ENCODE data around the gene NFE2.
A peak's percentile ranks its signal among the peaks of the same experiment; 100 is the strongest.

Gene NFE2

GRCh38 chr12:54306925-54307741 is 6.3 kb upstream of the NFE2 start:
- no peak for DNase-seq (ENCODE audit: low read depth in 3 of 3, low spot score in 1 of 3)

- DNase-seq (ENCODE audit: low read depth in 3 of 3, low spot score in 1 of 3), result no peak
Measured at GRCh38 chr12:54304187-54304810, 3.5 kb upstream of the NFE2 start.

GRCh38 chr12:54303640-54304039 is 2.8 kb upstream of the NFE2 start:
- DNase-seq (ENCODE audit: low read depth in 3 of 3, low spot score in 1 of 3), result no peak

GRCh38 chr12:54301428-54302048 is 723 bp upstream of the NFE2 start:
- no peak for DNase-seq (ENCODE audit: low read depth in 3 of 3, low spot score in 1 of 3)

GRCh38 chr12:54300225-54300731 is 537 bp downstream of the NFE2 start:
- DNase-seq (ENCODE audit: low read depth in 3 of 3, low spot score in 1 of 3), result no peak

GRCh38 chr12:54299515-54300224 is 1.1 kb downstream of the NFE2 start:
- no peak for DNase-seq (ENCODE audit: low read depth in 3 of 3, low spot score in 1 of 3)

GRCh38 chr12:54298904-54299303 is 1.9 kb downstream of the NFE2 start:
- DNase-seq (ENCODE audit: low read depth in 3 of 3, low spot score in 1 of 3), result no peak

- DNase-seq (ENCODE audit: low read depth in 3 of 3, low spot score in 1 of 3), result no peak
Measured at GRCh38 chr12:54296393-54297099, 4.3 kb downstream of the NFE2 start.

- no peak for DNase-seq (ENCODE audit: low read depth in 3 of 3, low spot score in 1 of 3)
Measured at GRCh38 chr12:54294953-54295566, 5.8 kb downstream of the NFE2 start.

GRCh38 chr12:54294152-54294952 is 6.5 kb downstream of the NFE2 start:
- DNase-seq (ENCODE audit: low read depth in 3 of 3, low spot score in 1 of 3), result peak in 1 of 3 donors; percentile 52

- no peak for DNase-seq (ENCODE audit: low read depth in 3 of 3, low spot score in 1 of 3)
Measured at GRCh38 chr12:54292931-54293241, 7.9 kb downstream of the NFE2 start.

GRCh38 chr12:54292083-54292930 is 8.5 kb downstream of the NFE2 start:
- DNase-seq (ENCODE audit: low read depth in 3 of 3, low spot score in 1 of 3), result no peak

GRCh38 chr12:54287261-54288157 is 13.3 kb downstream of the NFE2 start:
- DNase-seq (ENCODE audit: low read depth in 3 of 3, low spot score in 1 of 3), result no peak

- no peak for DNase-seq (ENCODE audit: low read depth in 3 of 3, low spot score in 1 of 3)
Measured at GRCh38 chr12:54286042-54287030, 14.5 kb downstream of the NFE2 start.

- DNase-seq (ENCODE audit: low read depth in 3 of 3, low spot score in 1 of 3), result no peak
Measured at GRCh38 chr12:54285150-54286041, 15.4 kb downstream of the NFE2 start.
